ENCODE measurements around the gene KRTAP3-1. TPM values are rescaled to one million over a fixed set of nuclear protein-coding genes. Genes with fewer than 3 reads are reported as not detected.

Gene KRTAP3-1
- total and polyA plus RNA-seq, 2 experiments from 2014 or later: not detected

DNA sequence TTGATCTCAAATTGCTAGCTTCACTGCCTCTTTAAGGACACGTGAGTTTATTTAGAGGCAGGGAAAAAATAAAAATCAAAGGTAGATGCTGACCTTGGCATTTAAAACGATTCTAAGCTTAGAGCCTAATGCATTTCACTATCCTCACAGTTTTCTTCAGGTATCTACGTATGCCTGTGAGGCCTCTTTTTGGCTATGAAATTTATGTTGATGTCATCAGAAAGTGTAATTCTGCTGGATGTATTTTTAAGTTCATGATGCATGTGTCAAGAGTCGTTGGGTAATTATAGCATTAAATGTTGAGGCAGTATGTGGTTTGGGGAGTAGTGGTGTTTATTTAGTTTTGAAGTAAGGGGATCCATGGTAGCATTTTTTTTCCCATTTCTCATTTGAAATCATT is 5.0 kb downstream of the KRTAP3-1 start (continued):
- TF ChIP-seq, protein P1, sequence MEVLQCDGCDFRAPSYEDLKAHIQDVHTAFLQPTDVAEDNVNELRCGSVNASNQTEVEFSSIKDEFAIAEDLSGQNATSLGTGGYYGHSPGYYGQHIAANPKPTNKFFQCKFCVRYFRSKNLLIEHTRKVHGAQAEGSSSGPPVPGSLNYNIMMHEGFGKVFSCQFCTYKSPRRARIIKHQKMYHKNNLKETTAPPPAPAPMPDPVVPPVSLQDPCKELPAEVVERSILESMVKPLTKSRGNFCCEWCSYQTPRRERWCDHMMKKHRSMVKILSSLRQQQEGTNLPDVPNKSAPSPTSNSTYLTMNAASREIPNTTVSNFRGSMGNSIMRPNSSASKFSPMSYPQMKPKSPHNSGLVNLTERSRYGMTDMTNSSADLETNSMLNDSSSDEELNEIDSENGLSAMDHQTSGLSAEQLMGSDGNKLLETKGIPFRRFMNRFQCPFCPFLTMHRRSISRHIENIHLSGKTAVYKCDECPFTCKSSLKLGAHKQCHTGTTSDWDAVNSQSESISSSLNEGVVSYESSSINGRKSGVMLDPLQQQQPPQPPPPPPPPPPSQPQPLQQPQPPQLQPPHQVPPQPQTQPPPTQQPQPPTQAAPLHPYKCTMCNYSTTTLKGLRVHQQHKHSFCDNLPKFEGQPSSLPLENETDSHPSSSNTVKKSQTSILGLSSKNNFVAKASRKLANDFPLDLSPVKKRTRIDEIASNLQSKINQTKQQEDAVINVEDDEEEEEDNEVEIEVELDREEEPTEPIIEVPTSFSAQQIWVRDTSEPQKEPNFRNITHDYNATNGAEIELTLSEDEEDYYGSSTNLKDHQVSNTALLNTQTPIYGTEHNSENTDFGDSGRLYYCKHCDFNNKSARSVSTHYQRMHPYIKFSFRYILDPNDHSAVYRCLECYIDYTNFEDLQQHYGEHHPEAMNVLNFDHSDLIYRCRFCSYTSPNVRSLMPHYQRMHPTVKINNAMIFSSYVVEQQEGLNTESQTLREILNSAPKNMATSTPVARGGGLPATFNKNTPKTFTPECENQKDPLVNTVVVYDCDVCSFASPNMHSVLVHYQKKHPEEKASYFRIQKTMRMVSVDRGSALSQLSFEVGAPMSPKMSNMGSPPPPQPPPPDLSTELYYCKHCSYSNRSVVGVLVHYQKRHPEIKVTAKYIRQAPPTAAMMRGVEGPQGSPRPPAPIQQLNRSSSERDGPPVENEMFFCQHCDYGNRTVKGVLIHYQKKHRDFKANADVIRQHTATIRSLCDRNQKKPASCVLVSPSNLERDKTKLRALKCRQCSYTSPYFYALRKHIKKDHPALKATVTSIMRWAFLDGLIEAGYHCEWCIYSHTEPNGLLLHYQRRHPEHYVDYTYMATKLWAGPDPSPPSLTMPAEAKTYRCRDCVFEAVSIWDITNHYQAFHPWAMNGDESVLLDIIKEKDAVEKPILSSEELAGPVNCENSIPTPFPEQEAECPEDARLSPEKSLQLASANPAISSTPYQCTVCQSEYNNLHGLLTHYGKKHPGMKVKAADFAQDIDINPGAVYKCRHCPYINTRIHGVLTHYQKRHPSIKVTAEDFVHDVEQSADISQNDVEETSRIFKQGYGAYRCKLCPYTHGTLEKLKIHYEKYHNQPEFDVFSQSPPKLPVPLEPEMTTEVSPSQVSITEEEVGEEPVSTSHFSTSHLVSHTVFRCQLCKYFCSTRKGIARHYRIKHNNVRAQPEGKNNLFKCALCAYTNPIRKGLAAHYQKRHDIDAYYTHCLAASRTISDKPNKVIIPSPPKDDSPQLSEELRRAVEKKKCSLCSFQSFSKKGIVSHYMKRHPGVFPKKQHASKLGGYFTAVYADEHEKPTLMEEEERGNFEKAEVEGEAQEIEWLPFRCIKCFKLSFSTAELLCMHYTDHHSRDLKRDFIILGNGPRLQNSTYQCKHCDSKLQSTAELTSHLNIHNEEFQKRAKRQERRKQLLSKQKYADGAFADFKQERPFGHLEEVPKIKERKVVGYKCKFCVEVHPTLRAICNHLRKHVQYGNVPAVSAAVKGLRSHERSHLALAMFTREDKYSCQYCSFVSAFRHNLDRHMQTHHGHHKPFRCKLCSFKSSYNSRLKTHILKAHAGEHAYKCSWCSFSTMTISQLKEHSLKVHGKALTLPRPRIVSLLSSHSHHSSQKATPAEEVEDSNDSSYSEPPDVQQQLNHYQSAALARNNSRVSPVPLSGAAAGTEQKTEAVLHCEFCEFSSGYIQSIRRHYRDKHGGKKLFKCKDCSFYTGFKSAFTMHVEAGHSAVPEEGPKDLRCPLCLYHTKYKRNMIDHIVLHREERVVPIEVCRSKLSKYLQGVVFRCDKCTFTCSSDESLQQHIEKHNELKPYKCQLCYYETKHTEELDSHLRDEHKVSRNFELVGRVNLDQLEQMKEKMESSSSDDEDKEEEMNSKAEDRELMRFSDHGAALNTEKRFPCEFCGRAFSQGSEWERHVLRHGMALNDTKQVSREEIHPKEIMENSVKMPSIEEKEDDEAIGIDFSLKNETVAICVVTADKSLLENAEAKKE (CRISPR knock-in tag; IDR thresholded peaks at IDR 0.05): no peak
- TF ChIP-seq POLR2AphosphoS5 (IDR thresholded peaks at IDR 0.05; ENCODE audit: low read depth) (no peak), JUNB (IDR thresholded peaks at IDR 0.05; ENCODE audit: unreplicated experiment) (no peak), CREB1 (CRISPR knock-in tag; IDR thresholded peaks at IDR 0.05; ENCODE audit: low read depth) (no peak), EZH2phosphoT487 (IDR thresholded peaks at IDR 0.05; ENCODE audit: unreplicated experiment) (no peak)
- TF ChIP-seq, protein P2, sequence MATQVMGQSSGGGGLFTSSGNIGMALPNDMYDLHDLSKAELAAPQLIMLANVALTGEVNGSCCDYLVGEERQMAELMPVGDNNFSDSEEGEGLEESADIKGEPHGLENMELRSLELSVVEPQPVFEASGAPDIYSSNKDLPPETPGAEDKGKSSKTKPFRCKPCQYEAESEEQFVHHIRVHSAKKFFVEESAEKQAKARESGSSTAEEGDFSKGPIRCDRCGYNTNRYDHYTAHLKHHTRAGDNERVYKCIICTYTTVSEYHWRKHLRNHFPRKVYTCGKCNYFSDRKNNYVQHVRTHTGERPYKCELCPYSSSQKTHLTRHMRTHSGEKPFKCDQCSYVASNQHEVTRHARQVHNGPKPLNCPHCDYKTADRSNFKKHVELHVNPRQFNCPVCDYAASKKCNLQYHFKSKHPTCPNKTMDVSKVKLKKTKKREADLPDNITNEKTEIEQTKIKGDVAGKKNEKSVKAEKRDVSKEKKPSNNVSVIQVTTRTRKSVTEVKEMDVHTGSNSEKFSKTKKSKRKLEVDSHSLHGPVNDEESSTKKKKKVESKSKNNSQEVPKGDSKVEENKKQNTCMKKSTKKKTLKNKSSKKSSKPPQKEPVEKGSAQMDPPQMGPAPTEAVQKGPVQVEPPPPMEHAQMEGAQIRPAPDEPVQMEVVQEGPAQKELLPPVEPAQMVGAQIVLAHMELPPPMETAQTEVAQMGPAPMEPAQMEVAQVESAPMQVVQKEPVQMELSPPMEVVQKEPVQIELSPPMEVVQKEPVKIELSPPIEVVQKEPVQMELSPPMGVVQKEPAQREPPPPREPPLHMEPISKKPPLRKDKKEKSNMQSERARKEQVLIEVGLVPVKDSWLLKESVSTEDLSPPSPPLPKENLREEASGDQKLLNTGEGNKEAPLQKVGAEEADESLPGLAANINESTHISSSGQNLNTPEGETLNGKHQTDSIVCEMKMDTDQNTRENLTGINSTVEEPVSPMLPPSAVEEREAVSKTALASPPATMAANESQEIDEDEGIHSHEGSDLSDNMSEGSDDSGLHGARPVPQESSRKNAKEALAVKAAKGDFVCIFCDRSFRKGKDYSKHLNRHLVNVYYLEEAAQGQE (IDR thresholded peaks at IDR 0.05; ENCODE audit: unreplicated experiment): no peak
- TF ChIP-seq, protein P3, sequence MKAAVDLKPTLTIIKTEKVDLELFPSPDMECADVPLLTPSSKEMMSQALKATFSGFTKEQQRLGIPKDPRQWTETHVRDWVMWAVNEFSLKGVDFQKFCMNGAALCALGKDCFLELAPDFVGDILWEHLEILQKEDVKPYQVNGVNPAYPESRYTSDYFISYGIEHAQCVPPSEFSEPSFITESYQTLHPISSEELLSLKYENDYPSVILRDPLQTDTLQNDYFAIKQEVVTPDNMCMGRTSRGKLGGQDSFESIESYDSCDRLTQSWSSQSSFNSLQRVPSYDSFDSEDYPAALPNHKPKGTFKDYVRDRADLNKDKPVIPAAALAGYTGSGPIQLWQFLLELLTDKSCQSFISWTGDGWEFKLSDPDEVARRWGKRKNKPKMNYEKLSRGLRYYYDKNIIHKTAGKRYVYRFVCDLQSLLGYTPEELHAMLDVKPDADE (IDR thresholded peaks at IDR 0.05): no peak
- TF ChIP-seq, protein P4, sequence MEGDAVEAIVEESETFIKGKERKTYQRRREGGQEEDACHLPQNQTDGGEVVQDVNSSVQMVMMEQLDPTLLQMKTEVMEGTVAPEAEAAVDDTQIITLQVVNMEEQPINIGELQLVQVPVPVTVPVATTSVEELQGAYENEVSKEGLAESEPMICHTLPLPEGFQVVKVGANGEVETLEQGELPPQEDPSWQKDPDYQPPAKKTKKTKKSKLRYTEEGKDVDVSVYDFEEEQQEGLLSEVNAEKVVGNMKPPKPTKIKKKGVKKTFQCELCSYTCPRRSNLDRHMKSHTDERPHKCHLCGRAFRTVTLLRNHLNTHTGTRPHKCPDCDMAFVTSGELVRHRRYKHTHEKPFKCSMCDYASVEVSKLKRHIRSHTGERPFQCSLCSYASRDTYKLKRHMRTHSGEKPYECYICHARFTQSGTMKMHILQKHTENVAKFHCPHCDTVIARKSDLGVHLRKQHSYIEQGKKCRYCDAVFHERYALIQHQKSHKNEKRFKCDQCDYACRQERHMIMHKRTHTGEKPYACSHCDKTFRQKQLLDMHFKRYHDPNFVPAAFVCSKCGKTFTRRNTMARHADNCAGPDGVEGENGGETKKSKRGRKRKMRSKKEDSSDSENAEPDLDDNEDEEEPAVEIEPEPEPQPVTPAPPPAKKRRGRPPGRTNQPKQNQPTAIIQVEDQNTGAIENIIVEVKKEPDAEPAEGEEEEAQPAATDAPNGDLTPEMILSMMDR (conservative IDR thresholded peaks at IDR 0.05; ENCODE audit: low read depth in 2 of 2): no peak
